Stomach (tissue), 9 donors: ENCODE results near the gene FSIP1. TPM values are rescaled to one million over a fixed set of nuclear protein-coding genes. Genes with fewer than 3 reads are reported as not detected.

Source experiments
- DNase-seq, 2 donors: peaks; one replicate each; pipeline versions ENCODE4 v3.0.0 to v3.0.0-alpha.2; 2013 to 2019
- H3K27ac ChIP-seq, 5 donors: fragments of 200-600 bp in 4 of 5; sonication (generic) in 4 of 5; one replicate each; pipeline ENCODE4 v1.5.1; 2013 to 2019; ENCODE audit warnings: mild to moderate bottlenecking in 1 of 5, moderate library complexity in 1 of 5
- H3K27me3 ChIP-seq, 3 donors: fragments of 200-600 bp; sonication (generic); one replicate each; pipeline ENCODE4 v1.5.1; 2017 to 2019; ENCODE audit warnings: mixed run types in 1 of 3
- H3K36me3 ChIP-seq, 4 donors: fragments of 200-600 bp; sonication (generic); 1 replicate in 3 of 4; 2 replicates in 1 of 4; pipeline ENCODE4 v1.5.1; 2016 to 2019
- H3K4me1 ChIP-seq, 4 donors: fragments of 200-600 bp; sonication (generic); one replicate each; pipeline ENCODE4 v1.5.1; 2016 to 2019
- H3K4me3 ChIP-seq, 4 donors: fragments of 200-600 bp; sonication (generic) in 3 of 4; one replicate each; pipeline ENCODE4 v1.5.1; 2016 to 2019; ENCODE audit warnings: mild to moderate bottlenecking in 1 of 4
- H3K9me3 ChIP-seq, 4 donors: fragments of 200-600 bp; sonication (generic); one replicate each; pipeline ENCODE4 v1.5.1; 2016 to 2019
- EP300 ChIP-seq: sonication (generic); formaldehyde crosslinking; IDR thresholded peaks from one replicate; pipeline ENCODE4 v1.6.1; 2017; ENCODE audit warnings: antibody characterized with exemption
- POLR2A ChIP-seq, 4 donors: fragments of 450-650 bp; IDR thresholded peaks; one replicate each; pipeline ENCODE4 v1.6.1; 2016; ENCODE audit warnings: antibody characterized with exemption in 4 of 4, control low read depth in 2 of 4, mild to moderate bottlenecking in 1 of 4, moderate library complexity in 1 of 4
- POLR2AphosphoS5 ChIP-seq, 3 donors: sonication (generic); formaldehyde crosslinking; IDR thresholded peaks; one replicate each; pipeline ENCODE4 v1.6.1; 2016; ENCODE audit warnings: antibody characterized with exemption in 3 of 3
- whole genome bisulfite sequencing, 5 donors: extraction: QIAGEN DNeasy Blood & Tissue Kit in 3 of 5; methylation state at CpG; one replicate each; pipeline versions ENCODE4 v1.1.5 to v1.1.7; 2013 to 2018; 5-methylcytosine and 5-hydroxymethylcytosine counted together
- intact Hi-C: fragments of 100-400 bp; cut with DNase I; formaldehyde crosslinking; loops from one replicate; pipeline ENCODE4 v1.15.1; 2023; ENCODE audit warnings: low total_unique reads
- polyA plus RNA-seq, 3 donors: library from polyadenylated mRNA; stranded (reverse); fragments of 200-250 nt; gene quantifications; one replicate each; pipeline ENCODE4 v1.2.3, GENCODE V29; 2013
- total RNA-seq, 5 donors: library from RNA; depleted of rRNA; stranded (reverse); fragments of >200 nt; gene quantifications; one replicate each; pipeline versions ENCODE4 v1.1.0 to v1.2.3, GENCODE V29; 2014 to 2016
- TF ChIP-seq, protein P1 (sequence below), 7 experiments: fragments of 450-650 bp in 4 of 7; fragments of 200-600 bp in 3 of 7; sonication (generic) in 3 of 7; IDR thresholded peaks; one replicate each; pipeline ENCODE4 v1.5.1; 2016 to 2019; ENCODE audit warnings: antibody characterized with exemption in 7 of 7, control low read depth in 2 of 7, mild to moderate bottlenecking in 1 of 7
- donor health status: healthy with polysubstance abuse.
- donor health status: Bipolar disorder and iron deficiency.
- donor health status: healthy.

FSIP1 gene
- total and polyA plus RNA-seq, 8 donors: 0.08 to 141 (median 0.66) TPM

DNA sequence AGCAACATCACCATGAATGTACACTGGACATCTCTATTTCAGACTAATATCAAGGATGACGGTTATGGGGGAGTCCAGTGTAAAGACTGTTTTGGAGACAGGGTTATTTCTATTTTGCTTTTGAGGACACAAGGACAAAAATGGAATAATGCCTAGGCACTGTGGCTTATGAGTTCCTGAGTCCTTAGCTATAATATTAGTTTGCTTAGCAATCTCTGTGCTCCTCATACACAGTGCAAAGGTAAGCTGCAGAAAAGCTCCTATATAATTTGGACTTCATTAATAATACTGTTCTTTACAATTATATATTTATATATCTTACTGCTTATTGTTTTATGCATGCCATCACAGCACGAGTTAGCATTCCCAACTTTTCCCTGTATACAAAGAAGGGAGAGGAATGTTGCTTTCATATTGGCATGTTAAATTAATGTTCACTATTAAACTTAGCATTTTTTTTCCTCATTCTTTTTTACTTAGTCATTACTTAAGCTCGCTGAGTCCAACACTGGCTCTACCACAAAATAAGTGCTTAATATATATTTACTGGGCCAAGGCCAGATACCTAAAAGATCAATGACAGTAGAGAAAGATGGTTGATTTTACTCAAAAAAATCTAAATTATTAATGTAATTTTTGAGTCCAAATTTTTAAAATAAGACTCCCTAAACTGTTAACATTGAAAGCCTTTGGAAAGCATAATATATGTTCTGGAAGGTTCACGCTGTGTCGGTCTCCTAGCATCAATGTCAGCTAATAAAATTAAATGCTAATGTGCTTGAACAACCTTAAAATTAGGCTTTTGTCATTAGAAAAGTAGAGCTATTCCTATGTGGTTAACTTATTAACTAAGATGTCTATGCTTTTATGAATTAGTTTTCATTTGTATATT lies 187.9 kb downstream of the FSIP1 start:
- WGBS, 5 donors: 80 to 87% (median 83%) methylated on average over 5 of the region's 5 CpGs
- intact Hi-C loops: no loop called here
- Histone ChIP-seq H3K27me3 (no peaks in the 10 kb centered on the region), H3K27ac (no peak overlapping the region), H3K9me3 (no peaks in the 10 kb centered on the region), H3K4me3 (peak overlapping the region in 1 of 4 donors; percentile 8), H3K4me1 (peaks cover 0 to 11% (median 0%) of the 10 kb centered on the region in 4 donors), H3K36me3 (peaks cover 33 to 70% (median 67%) of the 10 kb centered on the region in 4 donors)
- no peak for DNase-seq
- no peak for TF ChIP-seq EP300
- no peak for TF ChIP-seq POLR2AphosphoS5 (IDR thresholded peaks at IDR 0.05)
- TF ChIP-seq, protein P1, sequence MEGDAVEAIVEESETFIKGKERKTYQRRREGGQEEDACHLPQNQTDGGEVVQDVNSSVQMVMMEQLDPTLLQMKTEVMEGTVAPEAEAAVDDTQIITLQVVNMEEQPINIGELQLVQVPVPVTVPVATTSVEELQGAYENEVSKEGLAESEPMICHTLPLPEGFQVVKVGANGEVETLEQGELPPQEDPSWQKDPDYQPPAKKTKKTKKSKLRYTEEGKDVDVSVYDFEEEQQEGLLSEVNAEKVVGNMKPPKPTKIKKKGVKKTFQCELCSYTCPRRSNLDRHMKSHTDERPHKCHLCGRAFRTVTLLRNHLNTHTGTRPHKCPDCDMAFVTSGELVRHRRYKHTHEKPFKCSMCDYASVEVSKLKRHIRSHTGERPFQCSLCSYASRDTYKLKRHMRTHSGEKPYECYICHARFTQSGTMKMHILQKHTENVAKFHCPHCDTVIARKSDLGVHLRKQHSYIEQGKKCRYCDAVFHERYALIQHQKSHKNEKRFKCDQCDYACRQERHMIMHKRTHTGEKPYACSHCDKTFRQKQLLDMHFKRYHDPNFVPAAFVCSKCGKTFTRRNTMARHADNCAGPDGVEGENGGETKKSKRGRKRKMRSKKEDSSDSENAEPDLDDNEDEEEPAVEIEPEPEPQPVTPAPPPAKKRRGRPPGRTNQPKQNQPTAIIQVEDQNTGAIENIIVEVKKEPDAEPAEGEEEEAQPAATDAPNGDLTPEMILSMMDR (IDR thresholded peaks at IDR 0.05): no peak
- TF ChIP-seq POLR2A (IDR thresholded peaks at IDR 0.05): no peak

DNA sequence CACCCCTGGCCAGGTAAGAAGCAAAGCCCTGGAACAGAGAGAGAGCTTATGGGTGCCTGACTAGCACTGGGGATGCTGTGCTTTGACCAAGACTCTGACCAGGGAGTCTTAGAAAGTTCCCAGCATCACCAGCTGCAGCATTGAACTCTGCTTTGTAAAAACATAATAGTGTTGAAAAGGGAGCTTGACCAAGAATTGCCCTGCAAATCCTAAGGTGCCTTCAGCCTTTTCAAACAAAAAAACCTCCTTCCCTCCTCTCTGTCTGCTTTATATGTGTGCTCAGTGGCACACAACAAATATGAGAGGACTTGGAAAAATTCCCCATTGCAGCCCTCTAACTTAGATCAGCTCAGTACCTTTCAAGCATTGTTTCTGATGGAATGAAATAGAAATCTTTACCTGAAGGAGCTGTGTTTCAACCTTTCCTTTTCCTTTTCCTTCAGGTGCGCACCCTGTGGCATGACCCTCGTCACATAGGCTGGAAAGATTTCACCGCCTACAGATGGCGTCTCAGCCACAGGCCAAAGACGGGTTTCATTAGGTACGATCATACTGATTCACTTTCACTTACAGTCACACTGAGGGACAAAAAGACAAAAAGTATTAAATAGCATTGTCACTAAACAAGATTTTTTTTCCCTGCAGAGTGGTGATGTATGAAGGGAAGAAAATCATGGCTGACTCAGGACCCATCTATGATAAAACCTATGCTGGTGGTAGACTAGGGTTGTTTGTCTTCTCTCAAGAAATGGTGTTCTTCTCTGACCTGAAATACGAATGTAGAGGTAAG lies 188.8 kb downstream of the FSIP1 start:
- Histone ChIP-seq H3K4me3 (peak overlapping the region in 1 of 4 donors; percentile 10), H3K27ac (no peak overlapping the region), H3K27me3 (no peaks in the 10 kb centered on the region), H3K36me3 (peaks cover 40 to 78% (median 75%) of the 10 kb centered on the region in 4 donors), H3K4me1 (peaks cover 0 to 19% (median 0%) of the 10 kb centered on the region in 4 donors), H3K9me3 (no peaks in the 10 kb centered on the region)
- WGBS, 5 donors: 75 to 88% (median 83%) methylated on average over 7 of the region's 7 CpGs
- DNase-seq: no peak
- intact Hi-C loops: no loop called here
- peak in 2 of 3 donors; percentile 5 to 52 for TF ChIP-seq POLR2AphosphoS5 (IDR thresholded peaks at IDR 0.05)
- no peak for TF ChIP-seq POLR2A (IDR thresholded peaks at IDR 0.05)

DNA sequence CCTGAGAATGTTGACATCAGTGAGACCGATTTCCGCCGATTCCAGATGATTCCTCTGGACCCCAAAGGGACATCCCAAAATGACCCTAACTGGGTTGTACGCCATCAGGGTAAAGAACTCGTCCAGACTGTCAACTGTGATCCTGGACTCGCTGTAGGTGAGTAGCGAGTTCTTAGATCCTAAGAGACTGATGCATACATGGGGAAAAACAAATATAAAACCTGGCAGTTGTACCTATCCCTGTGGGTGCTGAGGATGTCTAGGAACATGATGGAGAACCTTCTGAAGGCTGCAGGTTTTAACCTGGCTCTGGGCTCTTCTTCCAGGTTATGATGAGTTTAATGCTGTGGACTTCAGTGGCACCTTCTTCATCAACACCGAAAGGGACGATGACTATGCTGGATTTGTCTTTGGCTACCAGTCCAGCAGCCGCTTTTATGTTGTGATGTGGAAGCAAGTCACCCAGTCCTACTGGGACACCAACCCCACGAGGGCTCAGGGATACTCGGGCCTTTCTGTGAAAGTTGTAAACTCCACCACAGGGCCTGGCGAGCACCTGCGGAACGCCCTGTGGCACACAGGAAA lies 189.5 kb downstream of the FSIP1 start:
- 92 to 95% (median 94%) methylated on average over 15 of the region's 15 CpGs for WGBS, 5 donors
- H3K27ac ChIP-seq: no peak overlapping the region
- peaks cover 0 to 26% (median 3%) of the 10 kb centered on the region in 4 donors for H3K4me1 ChIP-seq
- H3K27me3 ChIP-seq: no peaks in the 10 kb centered on the region
- intact Hi-C loops: no loop called here
- H3K4me3 ChIP-seq: peak overlapping the region in 1 of 4 donors; percentile 10
- no peaks in the 10 kb centered on the region for H3K9me3 ChIP-seq
- no peak for TF ChIP-seq EP300
- peak in 1 of 3 donors; percentile 7 for TF ChIP-seq POLR2AphosphoS5 (IDR thresholded peaks at IDR 0.05)
- TF ChIP-seq, protein P1 (IDR thresholded peaks at IDR 0.05): no peak
- TF ChIP-seq POLR2A (IDR thresholded peaks at IDR 0.05): no peak
- DNase-seq: no peak
- H3K36me3 ChIP-seq: peaks cover 46 to 85% (median 82%) of the 10 kb centered on the region in 4 donors

DNA sequence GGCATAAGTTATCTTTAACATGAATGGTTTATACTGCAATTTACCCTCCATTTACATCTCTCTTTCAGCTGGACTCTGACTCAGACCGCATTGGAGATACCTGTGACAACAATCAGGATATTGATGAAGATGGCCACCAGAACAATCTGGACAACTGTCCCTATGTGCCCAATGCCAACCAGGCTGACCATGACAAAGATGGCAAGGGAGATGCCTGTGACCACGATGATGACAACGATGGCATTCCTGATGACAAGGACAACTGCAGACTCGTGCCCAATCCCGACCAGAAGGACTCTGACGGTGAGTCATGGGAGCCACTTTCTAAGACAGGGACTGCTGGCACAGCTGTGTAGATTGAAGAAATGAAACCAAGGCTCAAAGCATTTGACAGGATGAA lies 190.1 kb downstream of the FSIP1 start:
- no peak overlapping the region for H3K27ac ChIP-seq
- TF ChIP-seq, protein P1 (IDR thresholded peaks at IDR 0.05): no peak
- TF ChIP-seq POLR2A (IDR thresholded peaks at IDR 0.05): no peak
- no peak for TF ChIP-seq EP300
- peak in 2 of 3 donors; percentile 14 to 62 for TF ChIP-seq POLR2AphosphoS5 (IDR thresholded peaks at IDR 0.05)
- H3K9me3 ChIP-seq: no peaks in the 10 kb centered on the region
- peaks cover 1 to 32% (median 10%) of the 10 kb centered on the region in 4 donors for H3K4me1 ChIP-seq
- H3K4me3 ChIP-seq: no peak overlapping the region
- H3K36me3 ChIP-seq: peaks cover 50 to 92% (median 89%) of the 10 kb centered on the region in 4 donors
- intact Hi-C loops: no loop called here
- no peak for DNase-seq
- H3K27me3 ChIP-seq: no peaks in the 10 kb centered on the region
- WGBS, 5 donors: 84 to 93% (median 87%) methylated on average over 6 of the region's 6 CpGs
